ENCODE measurements around the gene CCDC38. TPM values are rescaled to one million over a fixed set of nuclear protein-coding genes. Genes with fewer than 3 reads are reported as not detected.

Gene CCDC38
- total RNA-seq = 0.06 TPM in 1 of 2 replicates, not detected in the other

DNA sequence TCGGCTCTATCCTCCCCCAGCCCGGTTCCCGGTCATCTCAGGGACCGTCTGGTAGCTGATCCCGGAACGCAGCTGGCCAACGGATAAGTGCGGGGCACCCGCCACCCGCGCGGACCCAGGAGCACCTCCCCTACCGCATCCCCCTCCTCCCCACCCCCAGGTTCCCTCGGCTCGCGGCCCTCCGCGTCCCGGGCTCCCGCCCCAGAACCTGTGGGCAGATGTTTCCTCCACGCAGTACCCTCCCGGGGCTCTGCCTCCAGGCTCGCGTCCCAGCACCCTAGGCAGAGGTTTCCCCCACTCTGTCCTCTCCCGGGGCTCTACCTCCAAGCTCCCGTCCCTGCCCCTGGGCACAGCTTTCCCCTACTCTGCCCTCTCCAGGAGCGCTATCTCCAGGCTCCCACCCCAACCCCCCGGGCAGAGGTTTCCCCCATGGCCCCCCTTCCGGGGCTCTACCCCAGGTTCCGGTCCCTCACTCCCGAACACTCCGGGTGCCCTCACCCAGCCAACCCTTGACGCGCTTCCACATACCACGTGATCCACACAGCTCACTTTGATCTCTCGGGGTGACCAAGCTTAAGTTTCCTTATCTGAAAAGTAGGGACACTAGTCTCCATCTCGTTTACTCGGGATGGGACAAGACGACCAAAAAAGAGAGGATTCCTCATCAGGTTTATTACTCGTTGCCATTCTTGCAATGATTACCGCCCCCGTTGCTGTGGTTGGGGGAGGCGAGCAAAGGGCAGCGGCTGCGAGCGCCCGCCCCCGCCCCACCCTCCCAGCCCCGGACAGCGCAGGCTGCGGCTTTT lies at the start of gene CCDC38:
CCDC38 (minus strand) TSS at position 91 of the 806 bp plus-strand sequence. CDS start 6,105 bp downstream, outside the sequence.
- TF ChIP-seq, protein P1, sequence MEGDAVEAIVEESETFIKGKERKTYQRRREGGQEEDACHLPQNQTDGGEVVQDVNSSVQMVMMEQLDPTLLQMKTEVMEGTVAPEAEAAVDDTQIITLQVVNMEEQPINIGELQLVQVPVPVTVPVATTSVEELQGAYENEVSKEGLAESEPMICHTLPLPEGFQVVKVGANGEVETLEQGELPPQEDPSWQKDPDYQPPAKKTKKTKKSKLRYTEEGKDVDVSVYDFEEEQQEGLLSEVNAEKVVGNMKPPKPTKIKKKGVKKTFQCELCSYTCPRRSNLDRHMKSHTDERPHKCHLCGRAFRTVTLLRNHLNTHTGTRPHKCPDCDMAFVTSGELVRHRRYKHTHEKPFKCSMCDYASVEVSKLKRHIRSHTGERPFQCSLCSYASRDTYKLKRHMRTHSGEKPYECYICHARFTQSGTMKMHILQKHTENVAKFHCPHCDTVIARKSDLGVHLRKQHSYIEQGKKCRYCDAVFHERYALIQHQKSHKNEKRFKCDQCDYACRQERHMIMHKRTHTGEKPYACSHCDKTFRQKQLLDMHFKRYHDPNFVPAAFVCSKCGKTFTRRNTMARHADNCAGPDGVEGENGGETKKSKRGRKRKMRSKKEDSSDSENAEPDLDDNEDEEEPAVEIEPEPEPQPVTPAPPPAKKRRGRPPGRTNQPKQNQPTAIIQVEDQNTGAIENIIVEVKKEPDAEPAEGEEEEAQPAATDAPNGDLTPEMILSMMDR (conservative IDR thresholded peaks at IDR 0.05; ENCODE audit: low read depth, low read length) = no peak
- DNase-seq (ENCODE audit: low read depth) = no peak
- peak within 1 kb of the TSS; percentile 89 for H3K4me3 ChIP-seq (ENCODE audit: low read depth, low read length)

DNA sequence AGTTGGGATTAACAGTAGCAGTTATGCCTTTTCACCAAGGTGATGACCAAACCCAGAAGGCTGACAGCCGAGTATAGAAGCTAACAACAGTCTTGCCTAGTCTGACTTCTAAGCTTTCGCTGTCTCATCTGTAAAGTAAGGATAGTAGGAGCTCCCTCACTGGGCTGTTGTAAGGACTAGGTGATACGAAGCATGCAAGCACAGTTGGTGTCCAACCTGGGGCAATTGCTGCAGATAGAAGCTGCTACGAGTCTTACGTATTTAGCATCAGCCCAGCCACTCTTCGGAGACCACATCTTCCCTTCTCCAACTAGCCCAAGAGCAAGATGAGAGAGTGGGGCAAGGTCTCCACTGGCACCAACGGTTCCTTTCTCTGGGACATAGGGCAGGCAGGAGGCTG lies 47.7 kb upstream of the CCDC38 start:
- H3K4me3 ChIP-seq (ENCODE audit: low read depth, low read length) = no peak overlapping the region
- TF ChIP-seq, protein P1 (conservative IDR thresholded peaks at IDR 0.05; ENCODE audit: low read depth, low read length) = no peak
- no peak for DNase-seq (ENCODE audit: low read depth)

DNA sequence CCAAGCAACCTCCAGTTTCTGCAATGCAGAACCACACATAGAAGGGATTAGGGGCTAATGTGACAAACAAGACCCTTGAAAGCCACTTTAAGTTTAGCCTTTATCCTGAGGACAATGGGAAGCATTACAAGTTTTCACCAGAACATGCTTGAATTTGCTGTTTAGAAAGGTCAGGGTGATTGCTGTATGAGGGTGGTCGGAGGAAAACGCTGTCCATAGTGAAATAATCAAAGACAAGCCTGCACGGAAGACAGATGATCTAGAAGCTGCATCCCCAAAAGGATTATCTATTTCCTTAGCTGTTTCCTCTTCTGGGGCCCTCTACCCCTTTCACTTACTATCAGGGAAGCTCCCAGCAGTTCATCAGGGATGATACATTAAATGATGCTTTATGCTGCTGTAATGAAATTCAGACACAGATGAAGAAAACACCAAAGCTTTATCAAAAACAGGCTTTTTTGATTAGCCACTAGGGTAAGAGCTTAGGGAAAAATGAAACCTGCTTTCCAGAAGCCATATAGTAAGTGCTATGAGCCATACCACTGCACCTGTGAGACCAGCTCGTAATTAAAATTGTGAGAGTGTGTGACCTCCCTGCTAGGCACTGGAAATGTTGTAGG lies 47.2 kb upstream of the CCDC38 start:
- TF ChIP-seq, protein P1 (conservative IDR thresholded peaks at IDR 0.05; ENCODE audit: low read depth, low read length) = no peak
- no peak for DNase-seq (ENCODE audit: low read depth)
- H3K4me3 ChIP-seq (ENCODE audit: low read depth, low read length) = no peak overlapping the region

DNA sequence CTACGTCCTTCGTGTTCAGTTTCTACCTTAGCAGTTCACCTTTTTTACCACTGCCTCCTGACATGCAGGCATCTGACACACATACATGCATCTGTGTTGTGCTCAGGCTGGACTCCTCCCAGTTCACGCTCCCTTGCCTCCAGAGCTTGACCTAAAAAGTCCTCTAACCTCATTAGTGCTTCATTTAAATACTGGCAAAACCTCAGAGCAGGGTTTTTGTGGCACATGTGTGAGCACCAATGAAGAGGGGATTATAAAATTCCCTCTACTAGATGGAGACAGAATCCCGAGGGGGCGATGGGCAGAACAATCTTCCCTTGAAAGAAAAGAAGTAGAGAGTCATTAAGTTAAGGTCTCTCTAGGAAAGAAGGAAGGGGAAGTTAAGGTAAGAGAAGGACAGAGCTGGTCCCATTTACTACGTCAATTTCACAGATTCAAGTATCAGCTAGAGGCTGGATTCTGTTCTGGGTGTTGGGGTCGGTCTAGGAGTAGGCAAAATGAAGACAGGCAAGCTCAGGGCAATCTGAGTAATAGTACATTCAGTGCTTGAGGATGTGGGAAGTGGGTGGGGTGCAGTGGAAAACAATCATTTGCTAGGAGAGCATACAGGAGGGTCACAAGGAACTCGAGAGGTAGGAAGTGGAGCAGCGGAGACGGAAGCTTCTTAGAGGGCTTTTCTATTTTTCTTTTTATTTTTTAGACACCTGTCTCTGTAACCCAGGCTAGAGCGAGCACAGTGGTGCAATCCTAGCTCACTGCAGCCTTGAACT lies 46.3 kb upstream of the CCDC38 start:
- H3K4me3 ChIP-seq (ENCODE audit: low read depth, low read length) = no peak overlapping the region
- TF ChIP-seq, protein P1 (conservative IDR thresholded peaks at IDR 0.05; ENCODE audit: low read depth, low read length) = no peak
- DNase-seq (ENCODE audit: low read depth) = no peak

DNA sequence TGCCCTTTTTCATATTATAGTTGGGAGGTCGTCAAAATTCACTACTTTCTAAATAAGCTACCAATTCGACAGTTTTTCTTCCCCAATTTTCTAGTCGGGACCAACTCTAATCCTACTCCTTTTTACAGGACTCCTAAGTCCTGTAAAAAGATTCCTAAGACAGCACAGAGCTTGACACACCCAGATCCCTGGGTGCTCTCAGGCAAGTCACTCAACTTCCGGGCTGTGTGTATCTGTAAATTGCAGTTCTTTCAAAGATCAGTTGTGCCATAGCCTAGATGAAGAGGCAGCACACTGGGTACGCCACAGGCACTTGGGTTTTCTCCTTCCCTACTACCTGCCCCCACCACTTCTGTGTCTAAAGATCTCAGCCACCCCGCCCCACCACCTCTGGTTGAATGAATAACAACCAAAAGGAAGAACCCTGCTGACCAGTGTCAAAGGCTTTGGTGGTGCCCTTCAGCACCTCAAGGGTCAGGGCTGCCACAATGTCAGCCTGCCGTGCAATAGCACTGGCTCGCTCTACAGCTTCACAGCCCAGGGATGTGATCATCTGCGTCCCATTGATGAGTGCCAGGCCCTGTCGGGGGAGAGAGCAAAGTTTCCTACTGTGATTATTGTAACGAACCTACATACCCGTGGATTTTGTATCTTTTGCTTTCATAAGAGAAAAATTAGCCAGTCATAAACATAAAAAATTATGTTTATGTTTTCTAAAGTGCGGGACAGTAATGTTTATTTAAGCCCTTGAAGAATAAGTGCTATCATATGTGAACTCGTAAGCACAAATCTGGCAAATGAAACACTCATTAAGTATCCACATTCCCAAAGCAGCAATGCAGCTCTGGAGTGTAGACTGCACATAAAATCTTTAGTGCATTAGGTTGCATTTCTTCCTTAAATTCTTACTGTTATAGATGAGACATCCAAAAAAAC lies 44.5 kb upstream of the CCDC38 start:
- TF ChIP-seq, protein P1 (conservative IDR thresholded peaks at IDR 0.05; ENCODE audit: low read depth, low read length) = no peak
- no peak for DNase-seq (ENCODE audit: low read depth)
- no peak overlapping the region for H3K4me3 ChIP-seq (ENCODE audit: low read depth, low read length)

DNA sequence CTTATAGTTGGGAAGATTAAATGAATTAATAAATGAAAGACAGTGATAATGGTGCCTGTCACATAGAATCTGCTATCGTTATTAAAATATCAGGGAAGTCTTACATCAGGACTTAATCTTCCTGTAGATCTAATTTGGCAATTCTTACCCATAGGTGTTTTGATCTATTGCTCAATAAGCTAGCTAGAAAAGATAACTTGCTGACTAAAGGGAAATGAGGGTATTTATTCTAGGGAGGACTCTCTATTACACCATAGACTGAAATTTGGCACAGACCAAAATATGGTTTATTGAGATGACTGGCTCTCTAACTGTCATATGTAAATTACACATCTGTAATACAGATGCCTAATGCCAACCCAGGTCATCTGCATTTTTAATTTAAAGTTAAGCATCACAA lies 42.3 kb upstream of the CCDC38 start:
- no peak for DNase-seq (ENCODE audit: low read depth)
- H3K4me3 ChIP-seq (ENCODE audit: low read depth, low read length) = no peak overlapping the region
- TF ChIP-seq, protein P1 (conservative IDR thresholded peaks at IDR 0.05; ENCODE audit: low read depth, low read length) = no peak

Measured in epithelial cell of proximal tubule (primary cell).